Measurements from ENCODE around the gene PHIP. TPM values are rescaled to one million over a fixed set of nuclear protein-coding genes. Genes with fewer than 3 reads are reported as not detected.

PHIP gene
- total RNA-seq, 3 donors from 2014 or later: 19.3 to 34.2 (median 22.6) TPM

DNA sequence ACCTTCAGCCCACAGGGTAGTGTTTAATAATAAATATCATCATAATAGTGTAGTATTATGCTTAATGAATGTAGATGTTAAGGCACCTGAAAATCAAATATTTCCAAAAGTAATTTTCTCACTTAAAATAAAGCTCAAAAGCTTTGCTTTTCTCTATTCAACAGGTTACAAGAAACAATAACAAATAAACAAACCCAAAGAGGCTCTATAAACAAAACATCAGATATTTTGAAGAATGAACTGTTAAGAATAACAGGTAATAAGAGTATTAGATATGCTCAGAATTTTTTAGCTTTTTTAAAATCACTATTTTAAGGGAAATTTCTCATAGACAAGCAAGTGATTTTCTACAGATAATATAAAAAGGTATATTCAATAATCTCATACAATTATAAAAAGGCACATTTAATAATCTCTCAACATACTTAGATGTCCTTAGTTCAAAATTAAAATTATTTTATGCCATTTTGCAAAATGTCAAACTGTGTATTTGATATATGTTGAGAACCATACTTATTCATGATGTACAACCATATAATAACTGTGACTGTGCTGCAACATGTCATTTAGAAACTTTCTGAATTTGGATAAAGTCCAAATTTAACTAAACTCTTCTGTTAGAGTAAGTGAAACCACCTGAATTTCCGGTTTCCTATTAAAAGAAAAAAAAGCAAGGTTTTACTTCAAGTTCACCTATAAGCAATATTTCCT, 35.8 kb downstream of the PHIP start:
- ATAC-seq: no peak
- TF ChIP-seq, protein P1, sequence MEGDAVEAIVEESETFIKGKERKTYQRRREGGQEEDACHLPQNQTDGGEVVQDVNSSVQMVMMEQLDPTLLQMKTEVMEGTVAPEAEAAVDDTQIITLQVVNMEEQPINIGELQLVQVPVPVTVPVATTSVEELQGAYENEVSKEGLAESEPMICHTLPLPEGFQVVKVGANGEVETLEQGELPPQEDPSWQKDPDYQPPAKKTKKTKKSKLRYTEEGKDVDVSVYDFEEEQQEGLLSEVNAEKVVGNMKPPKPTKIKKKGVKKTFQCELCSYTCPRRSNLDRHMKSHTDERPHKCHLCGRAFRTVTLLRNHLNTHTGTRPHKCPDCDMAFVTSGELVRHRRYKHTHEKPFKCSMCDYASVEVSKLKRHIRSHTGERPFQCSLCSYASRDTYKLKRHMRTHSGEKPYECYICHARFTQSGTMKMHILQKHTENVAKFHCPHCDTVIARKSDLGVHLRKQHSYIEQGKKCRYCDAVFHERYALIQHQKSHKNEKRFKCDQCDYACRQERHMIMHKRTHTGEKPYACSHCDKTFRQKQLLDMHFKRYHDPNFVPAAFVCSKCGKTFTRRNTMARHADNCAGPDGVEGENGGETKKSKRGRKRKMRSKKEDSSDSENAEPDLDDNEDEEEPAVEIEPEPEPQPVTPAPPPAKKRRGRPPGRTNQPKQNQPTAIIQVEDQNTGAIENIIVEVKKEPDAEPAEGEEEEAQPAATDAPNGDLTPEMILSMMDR (IDR thresholded peaks at IDR 0.05): no peak

DNA sequence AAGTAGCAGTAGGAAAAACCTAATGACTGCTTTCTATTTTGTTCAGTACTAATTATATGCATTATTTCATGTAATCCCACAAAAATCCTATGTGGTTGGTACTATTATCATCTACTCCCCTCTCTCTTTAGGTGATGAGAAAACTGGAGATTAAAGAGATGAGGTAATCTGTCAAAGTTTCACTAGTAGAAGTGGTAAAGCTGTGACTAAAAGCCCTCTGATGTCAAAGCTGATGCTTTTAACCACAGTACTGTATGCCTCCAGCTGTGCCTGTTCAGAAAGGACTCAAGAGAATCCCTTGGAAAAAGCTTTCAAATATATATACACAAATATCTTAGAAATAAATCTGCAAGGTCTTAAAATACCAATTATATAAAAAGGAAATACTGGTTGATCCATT, 38.0 kb downstream of the PHIP start:
- TF ChIP-seq, protein P1 (IDR thresholded peaks at IDR 0.05): no peak
- ATAC-seq (no peak), DNase-seq (no peak)

More for the DNA sequence above, 35.8 kb downstream of the PHIP start:
- intact Hi-C loops (cut with DNase I, micrococcal nuclease): no loop called here
- no peak for DNase-seq
- Histone ChIP-seq H3K36me3 (ENCODE audit: low read depth) (no peaks in the 10 kb centered on the region), H3K9me3 (no peaks in the 10 kb centered on the region), H3K4me3 (no peak overlapping the region), H3K4me1 (ENCODE audit: low read depth) (no peaks in the 10 kb centered on the region)

DNA sequence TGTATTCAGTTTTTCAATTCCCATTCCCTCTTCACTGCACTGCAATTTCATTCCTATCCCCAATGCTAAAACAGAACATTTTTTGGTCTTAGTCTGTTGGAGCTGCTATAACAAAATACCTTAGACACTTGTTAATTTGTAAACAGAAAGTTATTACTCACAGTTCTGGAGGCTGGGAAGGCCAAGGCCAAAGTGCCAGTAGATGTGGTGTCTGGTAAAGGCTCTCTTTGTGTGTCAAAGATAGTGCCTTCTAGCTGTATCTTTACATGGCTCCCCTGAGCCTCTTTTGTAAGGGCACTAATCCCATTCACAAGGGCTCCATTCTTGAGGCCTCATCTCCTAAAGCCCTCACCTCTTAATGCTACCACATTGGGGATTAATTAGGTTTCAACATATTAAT, 40.0 kb downstream of the PHIP start:
- no peak for DNase-seq
- TF ChIP-seq, protein P1 (IDR thresholded peaks at IDR 0.05): no peak
- intact Hi-C loops (cut with DNase I, micrococcal nuclease): no loop called here
- H3K9me3 ChIP-seq: no peaks in the 10 kb centered on the region
- ATAC-seq: no peak
- H3K36me3 ChIP-seq (ENCODE audit: low read depth): no peaks in the 10 kb centered on the region
- H3K4me3 ChIP-seq: no peak overlapping the region
- no peaks in the 10 kb centered on the region for H3K4me1 ChIP-seq (ENCODE audit: low read depth)

More for the DNA sequence above, 38.0 kb downstream of the PHIP start:
- no peak overlapping the region for H3K4me3 ChIP-seq
- intact Hi-C loops (cut with DNase I, micrococcal nuclease): no loop called here
- no peaks in the 10 kb centered on the region for H3K9me3 ChIP-seq
- H3K36me3 ChIP-seq (ENCODE audit: low read depth): no peaks in the 10 kb centered on the region
- H3K4me1 ChIP-seq (ENCODE audit: low read depth): no peaks in the 10 kb centered on the region

DNA sequence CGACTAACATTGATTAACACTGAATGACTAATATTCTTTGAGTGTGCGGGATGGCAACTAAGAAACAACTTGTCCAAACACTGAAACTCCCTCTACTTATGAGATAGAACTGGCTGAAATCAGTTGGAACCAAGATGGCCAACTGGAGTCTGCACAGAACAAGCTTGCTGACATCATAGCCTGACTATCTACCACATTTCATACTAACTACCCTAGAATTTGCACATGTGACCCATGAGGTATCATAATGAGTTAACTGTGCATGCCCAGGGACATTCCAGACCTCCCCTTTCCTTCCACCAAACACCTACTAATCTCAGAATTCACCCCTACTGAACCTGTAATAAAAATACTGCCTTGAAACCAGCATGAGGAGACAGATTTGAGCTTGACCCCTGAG, 43.2 kb downstream of the PHIP start:
- TF ChIP-seq, protein P1 (IDR thresholded peaks at IDR 0.05): no peak
- intact Hi-C loops (cut with DNase I, micrococcal nuclease): no loop called here
- H3K9me3 ChIP-seq: no peaks in the 10 kb centered on the region
- DNase-seq (no peak), ATAC-seq (no peak)
- H3K4me3 ChIP-seq: no peak overlapping the region
- no peaks in the 10 kb centered on the region for H3K4me1 ChIP-seq (ENCODE audit: low read depth)
- H3K36me3 ChIP-seq (ENCODE audit: low read depth): no peaks in the 10 kb centered on the region

DNA sequence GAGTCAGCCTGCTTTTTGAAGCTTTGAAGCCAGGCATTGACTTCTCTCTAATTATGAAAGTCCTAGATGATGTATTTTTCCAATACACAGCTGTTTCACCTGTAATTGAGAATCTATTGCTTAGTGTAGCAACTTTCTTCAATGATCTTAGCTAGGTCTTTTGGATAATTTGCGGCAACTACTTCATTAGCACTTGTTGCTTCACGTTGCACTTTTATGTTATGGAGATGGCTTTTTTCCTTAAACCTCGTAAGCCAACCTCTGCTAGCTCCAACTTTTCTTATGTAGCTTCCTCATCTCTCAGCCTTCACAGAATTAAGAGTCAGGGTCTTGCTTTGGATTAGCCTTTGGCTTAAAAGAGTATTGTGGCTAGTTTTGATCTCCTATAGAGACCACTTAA, 44.8 kb downstream of the PHIP start:
- no peaks in the 10 kb centered on the region for H3K9me3 ChIP-seq
- intact Hi-C loops (cut with DNase I, micrococcal nuclease): no loop called here
- ATAC-seq (no peak), DNase-seq (no peak)
- TF ChIP-seq, protein P1 (IDR thresholded peaks at IDR 0.05): no peak
- no peak overlapping the region for H3K4me3 ChIP-seq
- H3K4me1 ChIP-seq (ENCODE audit: low read depth): no peaks in the 10 kb centered on the region
- no peaks in the 10 kb centered on the region for H3K36me3 ChIP-seq (ENCODE audit: low read depth)

All from mucosa of descending colon (tissue), 3 donors.